SK-N-MC (cell line): ENCODE results near the gene B9D2.

ENCODE experiments used
- DNase-seq: peaks from one replicate; pipeline ENCODE4 v3.0.0-alpha.2; 2011; ENCODE audit warnings: low read depth, low spot score
- H3K27ac ChIP-seq: fragments of 200-600 bp; sonication (generic); 2 replicates; pipeline ENCODE4 v1.5.1; 2016; ENCODE audit warnings: mixed run types
- H3K36me3 ChIP-seq: fragments of 200-600 bp; sonication (generic); 2 replicates; pipeline ENCODE4 v1.6.1; 2017; ENCODE audit warnings: antibody characterized with exemption, low read length, mixed read lengths; ENCODE audit not compliant: insufficient read depth
- H3K4me3 ChIP-seq: fragments of 200-600 bp; sonication (generic); 2 replicates; pipeline ENCODE4 v1.5.1; 2016
- H3K9ac ChIP-seq: fragments of 200-600 bp; sonication (generic); 2 replicates; pipeline ENCODE4 v1.8.0; 2017; ENCODE audit warnings: mixed run types, mixed read lengths; ENCODE audit not compliant: insufficient read length
- H3K9me3 ChIP-seq: fragments of 200-600 bp; sonication (generic); 2 replicates; pipeline ENCODE4 v1.6.1; 2017; ENCODE audit warnings: low read depth, mild to moderate bottlenecking, antibody characterized with exemption, low read length, moderate library complexity, mixed read lengths
- EZH2 ChIP-seq: fragments of 200-600 bp; sonication (generic); IDR thresholded peaks from one replicate; pipeline ENCODE4 v1.6.1; 2017; ENCODE audit warnings: antibody characterized with exemption
- FOXP2 ChIP-seq: optimal IDR thresholded peaks from 2 replicates; pipeline ENCODE3; 2011; ENCODE audit warnings: mild to moderate bottlenecking, moderate library complexity; ENCODE audit not compliant: insufficient read depth; ENCODE audit errors: extremely low read length, control extremely low read depth
- POLR2AphosphoS5 ChIP-seq: IDR thresholded peaks from 2 replicates; pipeline ENCODE4 v1.6.1; 2012; ENCODE audit warnings: mild to moderate bottlenecking, low read depth, low read length, borderline replicate concordance

B9D2 gene

GRCh38 chr19:41318696-41319499, 45.1 kb downstream of the B9D2 start:
- Histone ChIP-seq H3K27ac (no peak overlapping the region), H3K36me3 (peaks cover 34% of the 10 kb centered on the region; the same call in 1 of the 2 replicates), H3K9ac (no peak overlapping the region), H3K9me3 (no peaks in the 10 kb centered on the region), H3K4me3 (no peak overlapping the region)
- TF ChIP-seq EZH2, result no peak
- peak; percentile 28; the same call in 1 of the 2 replicates for TF ChIP-seq POLR2AphosphoS5
- DNase-seq, result no peak

GRCh38 chr19:41316306-41316920, 47.5 kb downstream of the B9D2 start:
- DNase-seq, result no peak
- no peak overlapping the region for H3K27ac ChIP-seq
- H3K4me3 ChIP-seq, result no peak overlapping the region
- H3K9ac ChIP-seq, result no peak overlapping the region
- H3K36me3 ChIP-seq, result peaks cover 47% of the 10 kb centered on the region; the same call in 1 of the 2 replicates
- TF ChIP-seq EZH2 (no peak), FOXP2 (no peak), POLR2AphosphoS5 (no peak)
- no peaks in the 10 kb centered on the region for H3K9me3 ChIP-seq

- H3K27ac ChIP-seq, result no peak overlapping the region
- H3K4me3 ChIP-seq, result no peak overlapping the region
- H3K9me3 ChIP-seq, result no peaks in the 10 kb centered on the region
- DNase-seq, result no peak
- H3K9ac ChIP-seq, result no peak overlapping the region
- TF ChIP-seq FOXP2 (no peak), EZH2 (no peak), POLR2AphosphoS5 (no peak)
- peaks cover 44% of the 10 kb centered on the region for H3K36me3 ChIP-seq
Measured at GRCh38 chr19:41311613-41312012, 52.3 kb downstream of the B9D2 start.

- Histone ChIP-seq H3K36me3 (peaks cover 44% of the 10 kb centered on the region), H3K27ac (no peak overlapping the region; the same call in 1 of the 2 replicates), H3K9me3 (no peaks in the 10 kb centered on the region), H3K9ac (peak overlapping the region; percentile 96), H3K4me3 (peak overlapping the region; percentile 98)
- no peak for TF ChIP-seq EZH2
- no peak for TF ChIP-seq FOXP2
- TF ChIP-seq POLR2AphosphoS5, result no peak
- no peak for DNase-seq
Measured at GRCh38 chr19:41311072-41311471, 52.9 kb downstream of the B9D2 start.

- peak within 1 kb of the TSS; percentile 98 for H3K4me3 ChIP-seq
- peak; percentile 71 for DNase-seq
- TF ChIP-seq FOXP2 (no peak), EZH2 (no peak), POLR2AphosphoS5 (peak; percentile 87)
- H3K27ac ChIP-seq, result peak within 1 kb of the TSS; percentile 95
- H3K36me3 ChIP-seq, result peaks cover 47% of the 10 kb centered on the region
- no peaks in the 10 kb centered on the region for H3K9me3 ChIP-seq
- H3K9ac ChIP-seq, result peak within 1 kb of the TSS; percentile 96
Measured at GRCh38 chr19:41310033-41310831, 53.7 kb downstream of the B9D2 start, which contains the start of gene CCDC97. TSS of gene CCDC97 (plus strand) at chr19:41310172. CDS start at chr19:41310311, 139 bp downstream.

- no peak; the same call in 1 of the 2 replicates for TF ChIP-seq POLR2AphosphoS5
- TF ChIP-seq FOXP2, result no peak
- TF ChIP-seq EZH2, result no peak
- Histone ChIP-seq H3K36me3 (peaks cover 52% of the 10 kb centered on the region), H3K9ac (peak overlapping the region; percentile 96), H3K4me3 (peak overlapping the region; percentile 98), H3K27ac (peak overlapping the region; percentile 95), H3K9me3 (no peaks in the 10 kb centered on the region)
- no peak for DNase-seq
Measured at GRCh38 chr19:41309180-41310032, 54.5 kb downstream of the B9D2 start.

- TF ChIP-seq FOXP2, result no peak
- no peak for TF ChIP-seq EZH2
- TF ChIP-seq POLR2AphosphoS5, result no peak; the same call in 1 of the 2 replicates
- no peak overlapping the region for H3K4me3 ChIP-seq
- peak; percentile 91 for DNase-seq
- peak overlapping the region; percentile 95 for H3K27ac ChIP-seq
- peaks cover 53% of the 10 kb centered on the region for H3K36me3 ChIP-seq
- no peaks in the 10 kb centered on the region for H3K9me3 ChIP-seq
- no peak overlapping the region for H3K9ac ChIP-seq
Measured at GRCh38 chr19:41308450-41309179, 55.3 kb downstream of the B9D2 start.
